Esophagus (tissue), 2 donors: ENCODE results near the gene MXD3. TPM values are rescaled to one million over a fixed set of nuclear protein-coding genes. Genes with fewer than 3 reads are reported as not detected.
A peak's percentile ranks its signal among the peaks of the same experiment; 100 is the strongest.
"Not testable (repeated sequence)": the region's sequence is repeated elsewhere in the genome, so short reads cannot be mapped to it uniquely, and the experiment has no call there.

Source experiments
- H3K27ac ChIP-seq, 2 donors: one replicate each; pipeline ENCODE4 v1.5.1; 2013; ENCODE audit warnings: low read depth in 2 of 2, mild to moderate bottlenecking in 2 of 2, inconsistent platforms in 1 of 2, low read length in 1 of 2, moderate library complexity in 1 of 2
- H3K27me3 ChIP-seq, 2 donors: one replicate each; pipeline ENCODE4 v1.6.1; 2013; ENCODE audit warnings: low read length in 2 of 2, control low read depth in 1 of 2, mild to moderate bottlenecking in 1 of 2; ENCODE audit not compliant: insufficient read depth in 2 of 2, control insufficient read depth in 1 of 2
- H3K36me3 ChIP-seq, 2 donors: one replicate each; pipeline ENCODE4 v1.6.1; 2013; ENCODE audit warnings: low read length in 1 of 2; ENCODE audit not compliant: control insufficient read depth in 2 of 2, insufficient read depth in 2 of 2
- H3K4me1 ChIP-seq, 2 donors: one replicate each; pipeline ENCODE4 v1.6.1; 2013; ENCODE audit warnings: low read length in 1 of 2; ENCODE audit not compliant: control insufficient read depth in 2 of 2, insufficient read depth in 2 of 2
- H3K4me3 ChIP-seq, 2 donors: one replicate each; pipeline ENCODE4 v1.5.1; 2013; ENCODE audit warnings: low read length in 2 of 2, mild to moderate bottlenecking in 2 of 2, low read depth in 1 of 2, moderate library complexity in 1 of 2
- H3K9me3 ChIP-seq, 2 donors: one replicate each; pipeline ENCODE4 v1.6.1; 2013; ENCODE audit warnings: mild to moderate bottlenecking in 2 of 2, low read depth in 1 of 2, low read length in 1 of 2, moderate library complexity in 1 of 2; ENCODE audit not compliant: control insufficient read depth in 2 of 2, insufficient read depth in 1 of 2
- WGBS, 2 donors: extraction: QIAGEN DNeasy Blood & Tissue Kit; methylation state at CpG; one replicate each; pipeline ENCODE4 v1.1.7; 2013; 5-methylcytosine and 5-hydroxymethylcytosine counted together
- polyA plus RNA-seq, 2 donors: library from polyadenylated mRNA; stranded (reverse); fragments of 200-250 nt; gene quantifications; one replicate each; pipeline ENCODE4 v1.2.3, GENCODE V29; 2013
- donor health status: healthy with polysubstance abuse.
- donor health status: Bipolar disorder and iron deficiency.

The MXD3 gene
- polyA plus RNA-seq, 2 donors: 14.4 to 32.3 TPM

DNA sequence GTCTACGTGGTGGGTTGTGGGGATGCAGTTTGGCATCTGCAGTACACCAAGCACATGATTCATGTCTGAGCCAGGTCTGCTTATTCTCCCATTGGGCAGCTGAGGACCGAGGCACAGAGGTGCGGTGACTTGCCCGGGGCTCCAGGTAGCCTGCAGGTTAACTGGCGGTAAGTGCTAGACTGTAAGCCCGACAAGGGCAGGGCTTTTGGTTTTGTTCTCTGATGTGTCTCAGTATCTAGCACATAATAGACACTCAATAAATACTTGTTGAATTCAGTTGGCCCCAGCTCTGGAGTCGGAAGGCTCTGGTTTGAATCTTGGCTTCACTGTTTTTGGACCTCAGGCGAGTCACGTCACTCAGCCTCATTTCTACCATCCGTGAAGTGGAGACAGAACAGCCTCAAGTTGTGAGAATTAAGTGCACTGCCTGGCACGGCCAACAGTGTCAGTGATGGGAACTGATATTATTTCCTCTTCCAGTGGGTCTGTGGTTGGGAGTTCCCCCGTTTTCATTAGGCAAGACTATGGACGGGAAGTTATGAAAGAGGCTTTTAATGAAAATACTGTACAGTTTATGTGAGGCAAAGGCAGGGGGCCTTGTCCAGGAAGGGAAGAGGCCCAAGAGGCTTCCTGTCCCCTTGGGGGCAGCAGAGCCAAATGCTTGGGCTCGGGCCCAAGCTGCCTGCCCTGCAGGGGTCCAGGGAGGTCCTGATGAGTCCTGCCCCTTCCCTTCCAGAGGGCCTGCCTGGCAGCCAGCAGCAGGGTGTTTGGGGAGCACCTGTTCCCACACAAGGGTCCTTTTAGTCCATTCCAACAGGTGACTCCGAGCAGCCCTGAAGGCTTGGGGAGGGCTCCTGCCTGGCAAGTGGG, 4.8 kb downstream of the MXD3 start:
- WGBS, 2 donors: 62 to 69% methylated on average over 15 of the region's 15 CpGs
- no peaks in the 10 kb centered on the region for H3K9me3 ChIP-seq
- H3K4me1 ChIP-seq: peaks cover 12 to 15% of the 10 kb centered on the region in 2 donors
- H3K27ac ChIP-seq: peak overlapping the region; percentile 14 to 80
- H3K27me3 ChIP-seq: no peaks in the 10 kb centered on the region
- H3K36me3 ChIP-seq: peaks cover 0 to 11% of the 10 kb centered on the region in 2 donors
- H3K4me3 ChIP-seq: no peak overlapping the region

GRCh38 chr5:177306103-177306640, 5.5 kb downstream of the MXD3 start:
- H3K36me3 ChIP-seq: peaks cover 0 to 11% of the 10 kb centered on the region in 2 donors
- H3K27me3 ChIP-seq, H3K4me3 ChIP-seq, H3K9me3 ChIP-seq: not testable (repeated sequence)
- peaks cover 6 to 16% of the 10 kb centered on the region in 2 donors for H3K4me1 ChIP-seq
- peak overlapping the region in 1 of 2 donors; percentile 80 for H3K27ac ChIP-seq
- 72 to 77% methylated on average over 11 of the region's 11 CpGs for WGBS, 2 donors

DNA sequence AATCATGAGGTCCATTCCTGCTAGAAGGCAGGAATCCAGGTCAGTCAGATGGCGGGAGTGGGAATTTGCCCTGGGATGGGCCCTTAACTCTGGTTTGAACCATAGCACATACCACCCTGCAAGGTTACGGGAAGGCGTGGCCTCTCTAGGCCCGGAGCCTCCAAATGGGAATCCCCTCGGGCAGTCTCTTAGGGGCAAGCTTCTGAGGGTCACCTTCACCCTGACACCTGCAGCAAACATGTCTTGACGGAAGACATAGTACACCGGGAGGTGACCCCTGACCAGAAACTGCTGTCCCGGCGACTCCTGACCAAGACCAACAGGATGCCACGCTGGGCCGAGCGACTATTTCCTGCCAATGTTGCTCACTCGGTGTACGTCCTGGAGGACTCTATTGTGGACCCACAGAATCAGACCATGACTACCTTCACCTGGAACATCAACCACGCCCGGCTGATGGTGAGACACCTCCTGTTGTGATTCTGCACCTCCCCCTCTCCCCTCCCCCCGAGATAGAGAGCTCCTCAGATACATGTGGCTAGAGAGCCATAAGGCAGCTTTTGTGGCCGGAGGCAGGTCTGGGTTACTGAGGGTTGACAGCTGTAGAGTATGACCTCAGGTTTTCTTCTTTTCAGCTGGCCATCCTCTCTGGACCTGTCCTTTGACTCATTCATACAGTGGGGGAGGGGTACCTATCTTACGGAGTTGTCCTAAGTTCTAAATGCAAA, 7.1 kb downstream of the MXD3 start:
- peaks cover 5 to 15% of the 10 kb centered on the region in 2 donors for H3K4me1 ChIP-seq
- H3K9me3 ChIP-seq: no peaks in the 10 kb centered on the region
- H3K27me3 ChIP-seq: no peaks in the 10 kb centered on the region
- peak overlapping the region; percentile 88 to 99 for H3K27ac ChIP-seq
- H3K4me3 ChIP-seq: peak overlapping the region; percentile 90 to 94
- WGBS, 2 donors: 17 to 20% methylated on average over 14 to 19 of the region's 19 CpGs
- H3K36me3 ChIP-seq: peaks cover 0 to 11% of the 10 kb centered on the region in 2 donors

- H3K27ac ChIP-seq: peak overlapping the region; percentile 88 to 99
- peaks cover 0 to 11% of the 10 kb centered on the region in 2 donors for H3K36me3 ChIP-seq
- no peaks in the 10 kb centered on the region for H3K9me3 ChIP-seq
- no peaks in the 10 kb centered on the region for H3K27me3 ChIP-seq
- H3K4me1 ChIP-seq: peaks cover 6 to 15% of the 10 kb centered on the region in 2 donors
- WGBS, 2 donors: 1% methylated on average over 25 of the region's 25 CpGs
- peak overlapping the region; percentile 90 to 94 for H3K4me3 ChIP-seq
Observed at GRCh38 chr5:177303925-177304391, 7.7 kb downstream of the MXD3 start.

- Histone ChIP-seq H3K4me3 (peak within 1 kb of the TSS; percentile 90 to 94), H3K4me1 (peaks cover 6 to 15% of the 10 kb centered on the region in 2 donors), H3K27ac (peak within 1 kb of the TSS; percentile 88 to 99), H3K9me3 (no peaks in the 10 kb centered on the region), H3K36me3 (peaks cover 0 to 11% of the 10 kb centered on the region in 2 donors), H3K27me3 (no peaks in the 10 kb centered on the region)
- WGBS, 2 donors: 0 to 1% methylated on average over 96 to 100 of the region's 100 CpGs
Observed at GRCh38 chr5:177303121-177303924, 8.4 kb downstream of the MXD3 start, which contains the start of the genes PRELID1 and RAB24. Gene PRELID1, plus strand, starts transcription at chr5:177303799. Its CDS starts 187 bp downstream, at chr5:177303986. Gene RAB24, minus strand, starts transcription at chr5:177303719. Its CDS starts 431 bp downstream, at chr5:177303288.

DNA sequence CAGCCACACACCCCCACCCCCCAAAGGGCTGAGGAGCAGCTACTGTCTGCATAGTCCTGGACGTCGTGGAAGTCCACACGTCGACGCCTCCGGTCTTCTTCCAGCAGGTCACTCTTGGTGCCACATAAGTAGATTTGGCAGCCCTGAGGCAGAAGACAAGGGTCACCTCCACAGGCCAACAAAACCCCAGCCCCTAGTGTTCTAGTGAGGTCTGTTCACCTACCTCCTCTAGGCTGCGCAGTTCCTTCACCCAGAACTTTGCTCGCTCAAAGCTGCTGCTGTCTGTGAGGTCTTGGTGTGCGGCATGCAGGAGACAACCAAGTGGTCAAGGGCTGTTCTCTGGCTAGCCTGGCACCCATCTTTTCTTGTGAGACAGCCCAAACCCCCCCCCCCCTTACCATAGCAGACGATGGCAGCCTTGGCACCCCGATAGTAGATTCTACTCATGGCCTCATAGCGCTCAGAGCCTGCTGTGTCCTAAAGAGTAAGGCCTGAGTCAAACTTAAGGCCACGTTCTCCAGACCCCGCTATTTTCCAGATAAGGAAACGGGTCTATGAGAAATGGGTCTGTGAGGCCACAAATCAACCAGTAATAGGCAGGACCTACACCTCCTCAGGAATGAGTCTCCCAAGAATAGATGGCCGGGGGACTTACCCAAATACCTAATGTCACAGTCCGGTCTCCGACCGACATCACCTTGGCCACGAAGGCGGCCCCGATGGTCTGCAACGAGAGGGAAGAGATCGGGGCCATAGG, 9.2 kb downstream of the MXD3 start:
- Histone ChIP-seq H3K4me3 (peak overlapping the region; percentile 90 to 94), H3K9me3 (no peaks in the 10 kb centered on the region), H3K36me3 (peaks cover 0 to 8% of the 10 kb centered on the region in 2 donors), H3K27ac (peak overlapping the region; percentile 88 to 99), H3K4me1 (peaks cover 6 to 15% of the 10 kb centered on the region in 2 donors), H3K27me3 (no peaks in the 10 kb centered on the region)
- 24 to 31% methylated on average over 24 of the region's 24 CpGs for WGBS, 2 donors

GRCh38 chr5:177301503-177302165, 10.1 kb downstream of the MXD3 start:
- Histone ChIP-seq H3K9me3 (no peaks in the 10 kb centered on the region), H3K36me3 (peaks cover 0 to 2% of the 10 kb centered on the region in 2 donors), H3K27ac (peak overlapping the region; percentile 88 to 99), H3K27me3 (no peaks in the 10 kb centered on the region), H3K4me1 (peaks cover 6 to 15% of the 10 kb centered on the region in 2 donors), H3K4me3 (peak overlapping the region; percentile 90 to 94)
- 38 to 45% methylated on average over 7 of the region's 7 CpGs for WGBS, 2 donors

GRCh38 chr5:177300951-177301350, 10.7 kb downstream of the MXD3 start:
- Histone ChIP-seq H3K27me3 (no peaks in the 10 kb centered on the region), H3K9me3 (no peaks in the 10 kb centered on the region), H3K4me1 (peaks cover 6 to 15% of the 10 kb centered on the region in 2 donors), H3K4me3 (no peak overlapping the region), H3K36me3 (peaks cover 0 to 3% of the 10 kb centered on the region in 2 donors), H3K27ac (peak overlapping the region; percentile 88 to 99)
- WGBS, 2 donors: 72 to 80% methylated on average over 2 of the region's 2 CpGs
